Activated naive CD4-positive, alpha-beta T cell treated with anti-CD3 and anti-CD28 coated beads, Interleukin-2, amount 50 U/mL, for 16 hours (primary cell): ENCODE measurements around the gene ITIH5.
A peak's percentile ranks its signal among the peaks of the same experiment; 100 is the strongest.
"Not testable (repeated sequence)": the region's sequence is repeated elsewhere in the genome, so short reads cannot be mapped to it uniquely, and the experiment has no call there.

Experiments
- DNase-seq: peaks from one replicate; pipeline ENCODE4 v3.0.0-alpha.2; 2020

ITIH5 gene

DNA sequence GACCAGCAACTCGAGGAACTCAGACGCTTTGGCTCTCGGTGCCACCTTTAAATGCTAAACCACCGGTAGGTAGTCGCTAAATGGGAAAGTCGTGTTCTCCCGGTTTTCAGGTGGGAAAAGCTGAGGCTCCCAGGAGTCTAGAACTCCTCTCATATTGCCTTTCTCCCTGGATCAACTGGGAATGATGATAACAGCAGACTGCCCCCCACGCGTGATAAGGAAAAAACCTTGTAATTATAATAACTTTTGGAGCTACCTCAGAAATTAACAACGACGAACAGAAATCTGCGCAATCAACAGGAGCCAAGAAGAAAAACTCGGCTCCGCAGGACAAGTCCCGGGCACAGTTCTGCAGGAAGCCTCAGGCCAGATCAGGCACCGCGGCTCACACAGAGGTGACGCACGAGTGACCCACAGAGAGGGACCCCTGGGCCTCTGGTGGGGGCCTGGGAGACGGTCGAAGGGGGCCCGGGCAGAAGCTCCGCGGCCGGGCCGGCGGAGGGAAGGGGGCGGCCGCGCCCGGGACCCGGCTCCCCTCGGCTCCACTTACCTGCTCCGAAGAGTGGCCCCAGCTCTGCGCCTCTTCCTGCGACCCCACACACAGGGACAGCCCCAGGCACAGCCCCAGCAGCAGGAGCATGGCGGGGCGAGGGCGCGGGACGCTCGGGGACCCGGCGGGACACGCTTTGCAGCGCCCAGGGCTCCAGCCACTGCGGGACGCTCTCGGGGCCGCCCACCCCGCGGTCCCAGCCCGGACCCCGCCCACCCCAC is at the start of gene ITIH5:
TSS of gene ITIH5 (minus strand) at position 714 of the 771 bp plus-strand sequence. CDS start at position 640, 74 bp downstream.
- DNase-seq, result peak; percentile 11

DNA sequence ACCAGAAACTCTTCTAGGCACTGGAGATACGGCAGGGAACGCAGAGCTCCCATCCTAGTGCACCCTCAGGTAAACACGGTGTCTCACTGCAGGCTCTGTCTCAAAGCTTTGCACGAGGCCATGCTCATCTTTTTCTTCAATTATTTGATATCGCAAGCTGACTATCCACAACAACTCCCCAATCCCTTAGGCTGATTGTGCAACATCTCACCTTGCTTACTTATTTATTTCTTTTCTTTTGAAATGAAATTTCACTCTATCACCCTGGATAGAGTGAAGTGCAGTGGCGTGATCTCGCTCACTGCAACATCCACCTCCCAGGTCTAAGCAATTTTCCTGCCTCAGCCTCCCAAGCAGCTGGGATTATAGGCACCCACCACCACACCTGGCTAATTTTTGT is 48.7 kb upstream of the ITIH5 start:
- DNase-seq, result no peak

GRCh38 chr10:7711075-7711474 is 44.3 kb upstream of the ITIH5 start:
- not testable (repeated sequence) for DNase-seq

GRCh38 chr10:7710446-7710845 is 43.7 kb upstream of the ITIH5 start:
- no peak for DNase-seq

DNA sequence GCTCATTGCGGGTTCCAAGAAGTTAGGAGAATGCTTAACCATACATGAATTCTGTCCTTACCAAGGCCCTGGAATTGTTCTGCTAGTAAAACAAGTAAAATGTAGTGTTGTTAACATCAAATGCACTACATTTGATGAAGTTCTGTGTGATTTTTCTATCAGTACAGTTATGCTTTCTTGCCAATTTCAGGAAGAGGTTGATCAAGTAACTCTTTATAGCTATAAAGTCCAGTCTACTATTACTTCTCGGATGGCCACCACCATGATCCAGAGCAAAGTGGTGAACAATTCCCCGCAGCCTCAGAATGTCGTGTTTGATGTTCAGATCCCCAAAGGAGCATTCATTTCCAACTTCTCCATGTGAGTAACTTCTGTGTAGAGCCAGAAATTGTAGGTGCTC is 42.1 kb upstream of the ITIH5 start:
- DNase-seq, result no peak

GRCh38 chr10:7707858-7708622 is 41.3 kb upstream of the ITIH5 start:
- DNase-seq, result no peak

GRCh38 chr10:7707102-7707501 is 40.3 kb upstream of the ITIH5 start:
- DNase-seq, result no peak

GRCh38 chr10:7706534-7707073 is 39.8 kb upstream of the ITIH5 start:
- no peak for DNase-seq

- DNase-seq, result no peak
Measured at GRCh38 chr10:7705341-7705740, 38.6 kb upstream of the ITIH5 start.

DNA sequence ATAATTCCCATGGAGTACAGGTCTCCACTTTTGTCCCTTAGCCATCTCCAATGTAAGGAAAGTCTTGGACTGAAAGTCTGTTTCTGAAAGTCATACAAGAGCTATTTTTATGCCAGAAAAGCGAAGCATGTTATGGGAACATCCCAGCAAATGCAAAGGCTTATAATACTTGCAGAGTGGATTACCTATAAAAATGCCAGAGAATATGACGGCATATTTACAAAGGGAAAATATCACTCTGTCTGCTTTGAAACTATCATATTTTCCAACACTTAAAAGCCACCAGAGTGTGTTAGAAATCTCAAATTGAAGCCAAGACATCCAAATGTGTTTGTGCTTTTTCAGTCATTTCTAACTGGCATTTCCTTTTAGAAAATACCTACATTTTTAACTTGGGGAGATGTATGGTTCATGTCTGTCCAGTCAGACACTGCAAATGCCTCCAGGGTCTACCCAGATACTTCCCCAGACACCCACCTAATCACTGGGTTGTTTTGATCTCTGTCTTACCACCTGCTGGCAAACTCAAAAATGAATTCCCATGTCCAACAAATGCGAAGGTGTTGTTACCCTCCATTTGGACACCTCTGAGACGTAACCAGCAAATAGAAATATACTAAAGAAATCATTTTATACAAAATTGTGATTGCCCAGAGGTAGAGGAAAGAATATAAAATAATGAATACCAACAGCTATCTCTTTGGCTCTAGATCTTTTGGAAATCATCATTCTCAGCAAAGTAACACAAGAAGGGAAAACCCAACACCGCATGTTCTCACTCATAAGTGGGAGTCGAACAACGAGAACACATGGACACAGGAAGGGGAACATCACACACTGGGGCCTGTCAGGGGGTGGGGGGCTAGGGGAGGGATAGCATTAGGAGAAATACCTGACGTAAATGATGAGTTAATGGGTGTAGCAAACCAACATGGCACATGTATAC is 37.6 kb upstream of the ITIH5 start:
- DNase-seq, result no peak

DNA sequence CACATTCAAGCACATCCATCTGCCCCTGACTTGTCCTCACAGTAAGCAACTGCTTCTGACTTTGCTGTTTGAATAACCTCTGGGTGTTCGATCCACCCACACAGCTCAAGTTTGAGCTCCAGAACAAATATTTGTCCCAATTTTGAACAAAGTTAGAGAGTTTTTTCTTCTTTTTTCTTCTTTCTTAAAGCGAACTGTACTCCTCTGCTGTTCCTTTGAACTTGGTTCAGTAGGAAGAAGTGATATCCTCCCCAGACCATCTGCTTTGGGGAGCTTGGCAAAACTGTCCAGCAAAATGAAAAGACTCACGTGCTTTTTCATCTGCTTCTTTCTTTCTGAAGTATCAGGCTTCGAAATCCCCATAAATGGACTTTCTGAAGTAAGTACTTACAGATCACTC is 36.4 kb upstream of the ITIH5 start, which contains the start of gene ITIH2:
TSS of gene ITIH2 (plus strand) at position 177 of the 400 bp plus-strand sequence. CDS start at position 296, 119 bp downstream.
- DNase-seq, result no peak

- DNase-seq, result no peak
Measured at GRCh38 chr10:7702288-7702812, 35.6 kb upstream of the ITIH5 start.

DNA sequence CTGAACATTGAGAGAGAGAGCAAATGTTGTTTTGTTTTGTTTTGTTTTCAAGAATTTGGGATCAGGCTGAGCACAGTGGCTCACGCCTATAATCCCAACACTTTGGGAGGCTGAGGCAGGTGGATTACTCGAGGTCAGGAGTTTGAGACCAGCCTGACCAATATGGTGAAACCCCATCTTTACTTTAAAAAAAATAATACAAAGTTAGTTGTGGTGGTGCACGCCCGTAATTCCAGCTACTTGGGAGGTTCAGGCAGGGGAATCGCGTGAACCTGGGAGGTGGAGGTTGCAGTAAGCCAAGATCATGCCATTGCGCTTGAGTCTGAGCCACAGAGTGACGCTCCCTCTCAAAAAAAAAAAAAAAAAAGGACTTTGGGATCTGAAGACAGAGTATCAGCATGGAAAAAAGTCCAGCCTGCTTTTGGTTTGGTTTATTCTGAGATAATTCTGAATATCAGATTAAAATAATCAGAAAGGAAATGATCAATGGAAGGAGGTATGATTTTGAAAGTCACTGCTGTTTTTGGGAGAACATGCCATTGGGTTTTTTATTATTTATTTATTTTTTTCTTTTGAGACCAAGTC is 34.5 kb upstream of the ITIH5 start:
- DNase-seq, result no peak

- DNase-seq, result no peak
Measured at GRCh38 chr10:7700577-7701125, 33.9 kb upstream of the ITIH5 start.

GRCh38 chr10:7697426-7697825 is 30.7 kb upstream of the ITIH5 start:
- DNase-seq, result no peak

DNA sequence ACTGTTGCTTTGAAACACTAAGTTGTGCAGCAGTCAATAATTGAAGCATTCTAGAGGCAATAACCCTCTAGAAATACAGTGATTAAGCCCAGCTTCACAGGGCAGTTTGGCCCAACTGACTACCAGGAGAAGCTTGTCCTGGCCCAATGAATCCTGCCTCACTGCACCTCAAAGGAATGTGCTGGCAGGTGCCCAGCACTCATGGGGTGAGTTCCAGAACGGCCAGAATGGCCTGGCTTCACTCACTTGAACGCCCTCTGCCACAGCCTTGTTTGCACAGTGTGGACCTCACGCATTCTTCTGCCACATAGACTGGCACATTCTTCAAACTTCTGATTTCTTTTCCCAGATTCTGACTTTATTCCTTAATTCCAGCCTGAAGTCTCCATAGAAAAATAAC is 29.8 kb upstream of the ITIH5 start:
- no peak for DNase-seq

DNA sequence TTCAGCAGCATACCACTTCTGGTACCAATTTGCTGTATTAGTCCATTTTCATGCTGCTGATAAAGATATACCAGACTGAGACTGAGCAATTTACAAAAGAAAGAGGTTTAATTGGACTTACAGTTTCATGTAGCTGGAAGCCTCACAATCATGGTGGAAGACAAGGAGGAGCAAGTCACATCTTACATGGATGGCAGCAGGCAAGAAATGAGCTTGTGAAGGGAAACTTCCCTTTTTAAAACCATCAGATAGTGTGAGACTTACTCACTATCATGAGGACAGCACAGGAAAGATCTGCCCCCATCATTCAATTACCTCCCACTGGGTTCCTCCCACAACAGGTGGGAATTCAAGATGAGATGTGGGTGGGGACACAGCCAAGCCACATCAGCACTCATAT is 26.4 kb upstream of the ITIH5 start:
- DNase-seq, result not testable (repeated sequence)

GRCh38 chr10:7692368-7692767 is 25.6 kb upstream of the ITIH5 start:
- not testable (repeated sequence) for DNase-seq

GRCh38 chr10:7690885-7691597 is 24.3 kb upstream of the ITIH5 start:
- not testable (repeated sequence) for DNase-seq

- DNase-seq, result no peak
Measured at GRCh38 chr10:7689591-7689990, 22.8 kb upstream of the ITIH5 start.
